Stimulated activated CD8-positive, alpha-beta memory T cell treated with anti-CD3 and anti-CD28 coated beads, Interleukin-7, amount 100 ng/mL, for 24 hours (primary cell): ENCODE results near the gene TSPAN5.
"Not testable (repeated sequence)": the region's sequence is repeated elsewhere in the genome, so short reads cannot be mapped to it uniquely, and the experiment has no call there.

Source experiments
- DNase-seq: peaks from one replicate; pipeline ENCODE4 v3.0.0-alpha.2; 2020; ENCODE audit warnings: low read depth

TSPAN5 gene

GRCh38 chr4:98546910-98547594 is 111.4 kb downstream of the TSPAN5 start:
- DNase-seq, result no peak

- no peak for DNase-seq
These were observed 113.5 kb downstream of the TSPAN5 start for GRCh38 chr4:98544818-98545414.

GRCh38 chr4:98544141-98544817 is 114.1 kb downstream of the TSPAN5 start:
- no peak for DNase-seq

- DNase-seq, result no peak
These were observed 116.4 kb downstream of the TSPAN5 start for GRCh38 chr4:98542011-98542410.

- no peak for DNase-seq
These were observed 117.6 kb downstream of the TSPAN5 start for GRCh38 chr4:98540803-98541202.

- no peak for DNase-seq
These were observed 118.7 kb downstream of the TSPAN5 start for GRCh38 chr4:98539741-98540140.

GRCh38 chr4:98539299-98539698 is 119.1 kb downstream of the TSPAN5 start:
- no peak for DNase-seq

- no peak for DNase-seq
These were observed 121.8 kb downstream of the TSPAN5 start for GRCh38 chr4:98536631-98537030.

GRCh38 chr4:98534146-98534545 is 124.3 kb downstream of the TSPAN5 start:
- DNase-seq, result not testable (repeated sequence)

- no peak for DNase-seq
These were observed 127.8 kb downstream of the TSPAN5 start for GRCh38 chr4:98530572-98530971.

- no peak for DNase-seq
These were observed 128.3 kb downstream of the TSPAN5 start for GRCh38 chr4:98529970-98530569.

- no peak for DNase-seq
These were observed 129.5 kb downstream of the TSPAN5 start for GRCh38 chr4:98528882-98529281.

- no peak for DNase-seq
These were observed 130.7 kb downstream of the TSPAN5 start for GRCh38 chr4:98527534-98528269.

- no peak for DNase-seq
These were observed 134.2 kb downstream of the TSPAN5 start for GRCh38 chr4:98524230-98524629.

- DNase-seq, result no peak
These were observed 135.6 kb downstream of the TSPAN5 start for GRCh38 chr4:98522636-98523395.

- no peak for DNase-seq
These were observed 136.3 kb downstream of the TSPAN5 start for GRCh38 chr4:98522062-98522461.

GRCh38 chr4:98521486-98521885 is 136.9 kb downstream of the TSPAN5 start:
- DNase-seq, result no peak

GRCh38 chr4:98519268-98519977 is 139.0 kb downstream of the TSPAN5 start:
- no peak for DNase-seq

- no peak for DNase-seq
These were observed 139.7 kb downstream of the TSPAN5 start for GRCh38 chr4:98518559-98519267.
